Mesothelial cell of epicardium (in vitro differentiated cells): ENCODE results near the gene ACACA. TPM values are rescaled to one million over a fixed set of nuclear protein-coding genes. Genes with fewer than 3 reads are reported as not detected.

Experiments used
- DNase-seq, 2 experiments: peaks; one replicate each; pipeline ENCODE4 v3.0.0; 2021; ENCODE audit warnings: low spot score in 2 of 2; ENCODE audit not compliant: unreplicated experiment in 2 of 2
- H3K27ac Mint-ChIP-seq: 2 replicates; pipeline ENCODE4 v1.8.0; 2021; ENCODE audit warnings: mixed read lengths
- H3K27me3 Mint-ChIP-seq: 2 replicates; pipeline ENCODE4 v1.8.0; 2021; ENCODE audit warnings: low read depth, mixed read lengths
- H3K36me3 Mint-ChIP-seq: 2 replicates; pipeline ENCODE4 v1.8.0; 2021; ENCODE audit warnings: mixed read lengths
- H3K4me1 Mint-ChIP-seq: 2 replicates; pipeline ENCODE4 v1.8.0; 2021; ENCODE audit warnings: mixed read lengths
- H3K4me3 Mint-ChIP-seq: 2 replicates; pipeline ENCODE4 v1.8.0; 2021; ENCODE audit warnings: mild to moderate bottlenecking, moderate library complexity, mixed read lengths
- H3K9me3 Mint-ChIP-seq: 2 replicates; pipeline ENCODE4 v1.8.0; 2021; ENCODE audit warnings: mixed read lengths
- CTCF ChIP-seq: fragments of 200-600 bp; sonication (generic); IDR thresholded peaks from one replicate; pipeline ENCODE4 v1.5.0; 2021; ENCODE audit warnings: antibody characterized with exemption; ENCODE audit not compliant: unreplicated experiment
- total RNA-seq: library from RNA; stranded (reverse); gene quantifications from 3 replicates; pipeline ENCODE4 v1.2.1, GENCODE V29; 2021

The ACACA gene
- total RNA-seq, 1 donor from 2014 or later: 127 TPM

DNA sequence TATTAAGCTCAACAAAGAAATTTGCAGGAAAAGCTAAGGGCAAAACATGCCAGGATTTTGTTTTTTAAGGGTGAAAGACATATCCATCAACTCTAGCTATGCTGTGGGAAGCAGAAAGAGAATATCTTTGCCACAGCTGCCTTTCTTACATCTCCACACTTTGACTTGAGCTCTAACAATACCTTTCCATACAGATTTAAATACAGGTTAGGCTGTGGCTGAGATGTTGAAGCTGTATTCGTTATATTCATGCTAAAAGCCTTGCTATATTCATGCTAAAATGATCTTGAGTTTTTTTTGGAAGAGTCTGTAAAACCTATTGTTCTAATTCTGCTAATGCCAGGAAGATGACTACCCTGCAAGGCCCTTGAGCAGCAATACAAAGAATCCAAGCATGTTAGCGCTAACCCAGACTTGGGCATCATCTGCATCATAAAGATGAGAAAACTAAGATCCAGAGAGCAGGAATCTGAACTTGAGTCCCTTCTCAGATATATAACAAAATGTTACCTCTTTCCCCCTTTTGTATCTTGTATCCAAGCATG is 235.7 kb downstream of the ACACA start:
- no peaks in the 10 kb centered on the region for H3K9me3 Mint-ChIP-seq
- peaks cover 3% of the 10 kb centered on the region for H3K4me1 Mint-ChIP-seq
- H3K4me3 Mint-ChIP-seq: no peak overlapping the region
- H3K27me3 Mint-ChIP-seq: no peaks in the 10 kb centered on the region
- H3K27ac Mint-ChIP-seq: no peak overlapping the region
- DNase-seq: no peak
- peaks cover 2% of the 10 kb centered on the region for H3K36me3 Mint-ChIP-seq
- no peak for TF ChIP-seq CTCF

- DNase-seq: no peak
- H3K27me3 Mint-ChIP-seq: no peaks in the 10 kb centered on the region
- H3K4me3 Mint-ChIP-seq: no peak overlapping the region
- H3K9me3 Mint-ChIP-seq: no peaks in the 10 kb centered on the region
- TF ChIP-seq CTCF: no peak
- peaks cover 2% of the 10 kb centered on the region for H3K4me1 Mint-ChIP-seq
- H3K36me3 Mint-ChIP-seq: no peaks in the 10 kb centered on the region
- H3K27ac Mint-ChIP-seq: no peak overlapping the region
These were observed 237.8 kb downstream of the ACACA start for GRCh38 chr17:37168731-37169353.

GRCh38 chr17:37167756-37168155 is 238.9 kb downstream of the ACACA start:
- H3K27ac Mint-ChIP-seq: no peak overlapping the region

GRCh38 chr17:37164057-37164456 is 242.6 kb downstream of the ACACA start:
- Mint-ChIP-seq H3K27ac (no peak overlapping the region), H3K4me1 (peaks cover 12% of the 10 kb centered on the region), H3K27me3 (no peaks in the 10 kb centered on the region), H3K9me3 (no peaks in the 10 kb centered on the region), H3K4me3 (no peak overlapping the region), H3K36me3 (peaks cover 28% of the 10 kb centered on the region)
- no peak for DNase-seq
- TF ChIP-seq CTCF: no peak

More at GRCh38 chr17:37167756-37168155, 238.9 kb downstream of the ACACA start:
- H3K9me3 Mint-ChIP-seq: no peaks in the 10 kb centered on the region
- H3K4me3 Mint-ChIP-seq: no peak overlapping the region
- TF ChIP-seq CTCF: no peak
- H3K36me3 Mint-ChIP-seq: peaks cover 4% of the 10 kb centered on the region
- no peak for DNase-seq
- H3K4me1 Mint-ChIP-seq: peaks cover 2% of the 10 kb centered on the region
- no peaks in the 10 kb centered on the region for H3K27me3 Mint-ChIP-seq

DNA sequence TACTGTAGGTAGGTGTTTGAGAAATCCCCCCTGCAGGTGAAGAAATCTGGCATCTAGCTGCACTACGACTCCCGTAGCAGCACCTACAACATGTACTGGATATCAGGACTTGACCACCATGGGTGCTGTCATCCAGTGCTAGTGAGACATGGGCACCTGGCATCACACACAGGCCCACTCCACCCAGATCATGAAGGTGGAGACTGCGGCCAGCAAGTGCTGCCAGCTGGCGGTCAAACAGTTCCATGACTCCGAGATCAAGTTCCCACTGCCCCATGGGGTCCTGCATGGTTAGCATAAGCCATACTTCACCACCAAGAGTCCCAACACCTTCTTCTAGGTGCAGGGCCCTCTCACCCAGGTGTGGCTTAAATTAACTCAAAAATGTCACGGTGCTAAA is 243.8 kb downstream of the ACACA start:
- Mint-ChIP-seq H3K36me3 (peaks cover 34% of the 10 kb centered on the region), H3K4me1 (peaks cover 12% of the 10 kb centered on the region), H3K27ac (no peak overlapping the region), H3K4me3 (no peak overlapping the region), H3K9me3 (no peaks in the 10 kb centered on the region), H3K27me3 (no peaks in the 10 kb centered on the region)
- TF ChIP-seq CTCF: no peak
- DNase-seq: no peak
